Breast epithelium (tissue), 3 donors: Measurements from ENCODE around the gene POLR2E.

ENCODE experiments used
- POLR2A ChIP-seq: fragments of 450-650 bp; IDR thresholded peaks from one replicate; pipeline ENCODE4 v1.6.1; 2016; ENCODE audit warnings: antibody characterized with exemption, mild to moderate bottlenecking, moderate library complexity
- POLR2AphosphoS5 ChIP-seq, 3 donors: sonication (generic); formaldehyde crosslinking; IDR thresholded peaks; one replicate each; pipeline ENCODE4 v1.6.1; 2017; ENCODE audit warnings: antibody characterized with exemption in 3 of 3
- TF ChIP-seq, protein P1 (sequence below), 3 donors: fragments of 450-650 bp; IDR thresholded peaks; one replicate each; pipeline ENCODE4 v1.5.1; 2016 to 2017; ENCODE audit warnings: antibody characterized with exemption in 3 of 3, mild to moderate bottlenecking in 3 of 3, moderate library complexity in 3 of 3

DNA sequence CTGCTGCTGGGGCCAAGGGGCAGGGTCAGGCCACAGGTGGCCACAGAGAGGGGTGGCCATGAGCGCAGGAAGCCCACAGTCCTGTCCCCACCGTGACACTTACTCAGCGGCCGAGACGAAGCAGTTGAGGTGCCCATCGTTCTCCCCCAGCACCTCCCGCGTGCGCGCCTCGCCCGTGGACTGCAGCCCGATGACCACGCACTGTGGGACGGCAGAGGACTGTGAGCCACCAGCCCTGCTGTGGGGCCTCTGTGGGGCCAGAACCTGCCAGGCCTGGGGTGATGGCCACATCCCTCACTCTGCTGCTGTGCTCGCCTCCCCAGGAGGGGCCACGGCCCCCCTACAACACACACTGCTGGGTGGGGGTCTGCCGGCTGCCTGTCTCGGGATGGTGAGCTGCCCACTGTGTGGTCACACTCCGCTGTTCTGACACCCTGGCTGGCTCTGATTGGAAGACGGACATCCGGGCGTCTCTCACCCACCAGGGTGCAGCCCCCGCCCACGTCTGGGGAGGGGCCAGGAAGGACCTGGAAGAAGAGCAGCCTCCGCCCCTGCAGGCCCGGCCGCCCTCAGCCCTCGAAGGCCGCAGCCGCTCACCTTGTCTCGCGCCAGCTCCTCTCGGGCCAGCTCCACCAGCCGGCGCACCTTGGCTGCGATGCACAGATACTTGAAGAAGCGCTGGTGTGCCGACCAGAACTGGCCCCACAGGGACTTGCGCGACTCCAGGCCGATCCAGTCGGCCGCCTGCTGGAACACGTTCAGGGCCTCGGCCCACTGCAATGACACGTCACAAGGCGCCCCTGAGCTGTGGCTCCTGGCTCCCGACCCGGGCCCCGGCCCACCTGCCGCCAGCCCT is 21.8 kb upstream of the POLR2E start:
- TF ChIP-seq, protein P1, sequence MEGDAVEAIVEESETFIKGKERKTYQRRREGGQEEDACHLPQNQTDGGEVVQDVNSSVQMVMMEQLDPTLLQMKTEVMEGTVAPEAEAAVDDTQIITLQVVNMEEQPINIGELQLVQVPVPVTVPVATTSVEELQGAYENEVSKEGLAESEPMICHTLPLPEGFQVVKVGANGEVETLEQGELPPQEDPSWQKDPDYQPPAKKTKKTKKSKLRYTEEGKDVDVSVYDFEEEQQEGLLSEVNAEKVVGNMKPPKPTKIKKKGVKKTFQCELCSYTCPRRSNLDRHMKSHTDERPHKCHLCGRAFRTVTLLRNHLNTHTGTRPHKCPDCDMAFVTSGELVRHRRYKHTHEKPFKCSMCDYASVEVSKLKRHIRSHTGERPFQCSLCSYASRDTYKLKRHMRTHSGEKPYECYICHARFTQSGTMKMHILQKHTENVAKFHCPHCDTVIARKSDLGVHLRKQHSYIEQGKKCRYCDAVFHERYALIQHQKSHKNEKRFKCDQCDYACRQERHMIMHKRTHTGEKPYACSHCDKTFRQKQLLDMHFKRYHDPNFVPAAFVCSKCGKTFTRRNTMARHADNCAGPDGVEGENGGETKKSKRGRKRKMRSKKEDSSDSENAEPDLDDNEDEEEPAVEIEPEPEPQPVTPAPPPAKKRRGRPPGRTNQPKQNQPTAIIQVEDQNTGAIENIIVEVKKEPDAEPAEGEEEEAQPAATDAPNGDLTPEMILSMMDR (IDR thresholded peaks at IDR 0.05), result no peak
- no peak for TF ChIP-seq POLR2A
- TF ChIP-seq POLR2AphosphoS5 (IDR thresholded peaks at IDR 0.05), result no peak
